HUES6 (cell line): Measurements from ENCODE around the gene NRM.

Experiments
- H3K27ac ChIP-seq: 2 replicates; pipeline ENCODE4 v1.7.0; 2013; ENCODE audit warnings: low read depth, mild to moderate bottlenecking, low read length, inconsistent platforms
- H3K27me3 ChIP-seq: 2 replicates; pipeline ENCODE4 v1.6.1; 2013; ENCODE audit warnings: low read length; ENCODE audit not compliant: control insufficient read depth, insufficient read depth
- H3K36me3 ChIP-seq: 2 replicates; pipeline ENCODE4 v1.6.1; 2013; ENCODE audit warnings: low read length; ENCODE audit not compliant: control insufficient read depth, insufficient read depth
- H3K4me1 ChIP-seq: 2 replicates; pipeline ENCODE4 v1.6.1; 2013; ENCODE audit warnings: low read length; ENCODE audit not compliant: control insufficient read depth, insufficient read depth
- H3K4me3 ChIP-seq: 2 replicates; pipeline ENCODE4 v1.5.1; 2013; ENCODE audit warnings: low read depth, low read length
- H3K9ac ChIP-seq: one replicate; pipeline ENCODE4 v1.6.1; 2013; ENCODE audit warnings: mild to moderate bottlenecking, low read length
- H3K9me3 ChIP-seq: 2 replicates; pipeline ENCODE4 v1.6.1; 2013; ENCODE audit warnings: low read depth, low read length; ENCODE audit not compliant: control insufficient read depth, insufficient read depth

Gene NRM

DNA sequence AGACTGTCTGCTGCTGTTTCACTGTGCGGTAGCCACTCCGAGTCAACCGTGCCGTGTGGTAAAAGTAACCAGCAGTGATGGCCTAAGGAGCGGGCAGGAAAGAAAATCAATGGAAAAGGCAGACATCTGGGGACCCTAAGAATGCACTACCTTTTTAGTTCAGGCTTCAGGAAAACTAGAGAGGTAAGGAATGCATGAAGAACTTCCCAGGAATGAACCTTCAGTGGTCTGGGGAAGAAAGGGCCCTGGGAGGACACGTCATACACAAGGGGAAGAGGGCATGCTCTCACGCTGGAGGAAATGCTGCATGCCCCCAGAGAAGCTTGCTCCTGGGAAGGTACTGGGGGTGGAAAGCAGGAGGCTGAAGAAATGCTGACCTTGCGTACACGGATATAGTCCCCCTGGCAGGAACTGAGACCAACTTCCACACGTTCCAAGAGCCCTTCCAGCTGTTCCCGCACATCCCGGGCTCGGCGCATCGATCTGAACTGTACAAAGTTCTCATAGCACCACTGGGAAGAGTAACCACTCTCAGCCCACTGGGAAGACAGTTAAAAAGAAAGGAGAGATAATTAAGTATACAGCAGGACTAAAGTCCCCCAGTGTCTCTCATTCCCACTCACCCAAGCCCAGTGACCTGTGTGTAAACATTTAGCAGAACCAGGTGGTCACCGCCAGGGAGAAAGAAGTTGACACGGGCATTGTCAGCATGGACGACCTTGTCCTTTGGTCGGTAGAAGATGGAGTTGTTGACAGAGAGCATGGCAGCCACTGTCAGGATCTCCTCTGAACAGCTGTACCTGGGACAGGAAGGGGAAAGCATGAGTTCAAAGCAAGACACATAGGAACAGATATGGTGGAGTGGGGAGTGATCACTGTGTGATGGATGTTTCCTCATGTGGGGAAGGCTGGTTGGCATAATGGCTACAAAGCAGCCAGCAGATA is 35.7 kb downstream of the NRM start:
- Histone ChIP-seq H3K36me3 (peaks cover 91% of the 10 kb centered on the region), H3K27me3 (no peaks in the 10 kb centered on the region), H3K9ac (no peak overlapping the region), H3K4me3 (no peak overlapping the region), H3K9me3 (no peaks in the 10 kb centered on the region), H3K4me1 (no peaks in the 10 kb centered on the region), H3K27ac (no peak overlapping the region)

DNA sequence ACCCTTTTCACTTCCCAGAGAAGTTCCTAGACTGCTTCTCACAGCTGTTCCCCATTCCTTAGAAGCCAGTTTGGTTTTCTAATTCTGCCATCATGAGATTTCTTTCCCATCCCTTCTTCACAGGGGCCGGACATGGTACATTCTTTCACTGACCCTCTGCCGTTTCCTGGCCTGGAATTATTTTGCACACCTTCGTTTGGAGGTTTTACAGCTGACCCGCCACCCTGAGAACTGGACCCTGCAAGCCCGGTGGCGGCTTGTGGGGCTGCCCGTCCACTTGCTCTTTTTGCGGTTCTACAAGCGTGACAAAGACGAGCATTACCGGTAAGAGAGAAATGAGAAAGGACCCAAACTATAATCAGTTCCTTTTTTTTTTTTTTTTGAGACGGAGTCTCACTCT is 39.6 kb downstream of the NRM start:
- Histone ChIP-seq H3K36me3 (peaks cover 63% of the 10 kb centered on the region), H3K27ac (no peak overlapping the region), H3K9ac (no peak overlapping the region), H3K9me3 (no peaks in the 10 kb centered on the region), H3K4me3 (no peak overlapping the region), H3K27me3 (no peaks in the 10 kb centered on the region), H3K4me1 (peaks cover 9% of the 10 kb centered on the region)

DNA sequence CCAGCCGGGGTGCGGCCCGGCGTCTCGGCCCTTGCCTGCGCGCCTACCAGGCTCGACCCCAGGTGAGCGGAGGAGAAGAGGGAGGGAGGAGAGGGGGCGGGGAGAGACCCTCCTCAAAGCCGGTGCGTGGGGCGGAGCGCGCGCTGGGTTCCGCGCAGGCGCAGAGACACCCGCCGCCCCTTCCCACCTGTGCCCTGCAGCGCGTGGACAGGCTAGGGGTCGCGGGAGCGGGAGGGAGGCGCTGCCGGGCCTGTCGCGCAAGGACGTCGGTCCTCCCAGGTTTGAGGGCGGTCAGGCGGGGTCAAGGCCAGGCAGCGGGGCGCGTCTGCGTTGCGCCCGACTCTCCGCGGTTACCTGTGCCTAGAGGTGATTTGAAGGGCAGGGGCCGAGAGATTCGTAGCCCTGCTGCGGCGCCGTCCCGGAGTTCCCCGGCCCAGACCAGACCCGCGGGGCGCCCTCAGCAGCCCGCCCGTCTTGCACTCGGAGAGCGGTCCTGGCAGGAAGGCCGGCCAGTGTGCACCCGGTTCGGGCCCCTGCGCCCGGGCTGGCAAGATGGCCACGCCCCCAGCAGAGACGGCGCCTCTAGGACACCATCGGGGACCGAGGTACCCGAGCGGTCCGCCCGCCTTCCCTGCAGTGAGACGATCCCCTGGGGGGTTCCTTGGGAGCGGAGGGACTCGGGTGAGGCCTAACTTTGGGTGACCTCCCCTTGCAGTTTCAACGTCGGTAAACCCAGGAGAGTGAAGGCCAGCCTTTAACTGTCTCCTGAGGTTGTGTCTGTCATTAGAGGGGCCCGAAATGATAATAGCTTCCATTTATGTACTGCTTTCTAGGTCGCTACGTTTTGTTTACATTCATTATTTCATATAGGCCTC is 43.3 kb downstream of the NRM start:
- H3K27ac ChIP-seq, result peak overlapping the region; percentile 95
- peaks cover 12% of the 10 kb centered on the region for H3K4me1 ChIP-seq
- H3K9me3 ChIP-seq, result no peaks in the 10 kb centered on the region
- peak overlapping the region; percentile 96 for H3K9ac ChIP-seq
- H3K36me3 ChIP-seq, result peaks cover 60% of the 10 kb centered on the region
- H3K27me3 ChIP-seq, result no peaks in the 10 kb centered on the region
- H3K4me3 ChIP-seq, result peak overlapping the region; percentile 99

DNA sequence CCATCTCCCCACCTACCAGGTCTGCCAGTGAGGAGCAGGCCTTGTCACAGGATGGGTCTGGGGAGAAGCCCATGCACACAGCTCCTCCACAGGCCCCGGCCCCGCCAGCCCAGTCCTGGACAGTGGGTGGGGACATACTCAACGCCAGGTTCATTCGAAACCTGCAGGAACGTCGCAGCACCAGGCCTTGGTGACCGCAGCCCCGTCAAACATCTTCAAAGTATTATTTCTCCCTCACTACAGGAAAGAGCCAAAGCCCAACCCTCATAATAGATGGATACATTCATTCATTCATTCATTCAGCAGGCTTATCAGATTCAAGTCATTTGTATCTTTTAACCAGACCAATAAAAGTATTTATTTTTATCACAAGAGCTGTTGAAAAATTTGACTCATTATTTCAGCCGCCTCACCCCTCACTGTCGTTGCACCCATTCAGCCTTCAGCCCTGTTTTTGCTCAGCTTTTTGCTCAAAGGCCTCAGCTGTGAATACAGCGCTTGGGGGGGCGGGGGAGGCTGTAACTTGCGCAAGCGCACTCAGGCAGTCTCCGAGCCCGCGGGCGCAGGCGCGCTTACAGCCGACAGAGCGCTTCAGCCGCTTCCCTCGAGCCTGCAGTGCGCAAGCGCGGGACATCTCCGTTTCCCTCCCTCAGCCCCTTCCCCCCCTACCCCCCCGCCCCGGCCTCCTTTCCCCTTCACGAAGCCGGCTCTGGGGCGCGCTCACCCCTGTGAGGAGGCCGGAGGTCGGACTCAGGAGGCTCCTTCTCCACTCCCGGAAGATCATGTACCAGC is 44.1 kb downstream of the NRM start, which contains the start of gene C6orf136:
C6orf136 (plus strand) TSS at position 684 of the 792 bp plus-strand sequence; CDS start at position 783, 99 bp downstream.
- peaks cover 57% of the 10 kb centered on the region for H3K36me3 ChIP-seq
- peaks cover 12% of the 10 kb centered on the region for H3K4me1 ChIP-seq
- no peaks in the 10 kb centered on the region for H3K9me3 ChIP-seq
- peak within 1 kb of the TSS; percentile 95 for H3K27ac ChIP-seq
- H3K27me3 ChIP-seq, result no peaks in the 10 kb centered on the region
- H3K9ac ChIP-seq, result peak within 1 kb of the TSS; percentile 96
- peak within 1 kb of the TSS; percentile 99 for H3K4me3 ChIP-seq

DNA sequence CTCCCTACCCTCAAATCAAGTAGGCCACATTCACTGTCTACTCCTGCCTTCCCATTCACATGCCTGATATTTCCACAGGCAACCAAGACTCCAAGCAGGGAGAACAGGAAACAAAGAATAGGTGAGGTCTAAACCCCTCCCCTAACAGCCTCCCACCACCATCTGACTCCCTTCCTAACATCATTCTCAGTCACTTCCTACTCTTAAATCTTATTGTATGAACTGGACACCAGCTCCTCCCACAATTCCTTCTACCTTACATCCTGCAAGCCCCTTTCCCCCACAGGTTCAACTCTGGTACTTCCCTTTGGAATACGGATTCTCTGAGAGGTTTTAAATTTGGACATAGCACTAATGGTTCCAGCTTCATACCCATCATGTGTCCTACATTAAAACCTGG is 44.8 kb downstream of the NRM start:
- Histone ChIP-seq H3K27me3 (no peaks in the 10 kb centered on the region), H3K4me1 (peaks cover 12% of the 10 kb centered on the region), H3K36me3 (peaks cover 56% of the 10 kb centered on the region), H3K9me3 (no peaks in the 10 kb centered on the region), H3K9ac (no peak overlapping the region), H3K27ac (no peak overlapping the region), H3K4me3 (peak overlapping the region; percentile 99)

DNA sequence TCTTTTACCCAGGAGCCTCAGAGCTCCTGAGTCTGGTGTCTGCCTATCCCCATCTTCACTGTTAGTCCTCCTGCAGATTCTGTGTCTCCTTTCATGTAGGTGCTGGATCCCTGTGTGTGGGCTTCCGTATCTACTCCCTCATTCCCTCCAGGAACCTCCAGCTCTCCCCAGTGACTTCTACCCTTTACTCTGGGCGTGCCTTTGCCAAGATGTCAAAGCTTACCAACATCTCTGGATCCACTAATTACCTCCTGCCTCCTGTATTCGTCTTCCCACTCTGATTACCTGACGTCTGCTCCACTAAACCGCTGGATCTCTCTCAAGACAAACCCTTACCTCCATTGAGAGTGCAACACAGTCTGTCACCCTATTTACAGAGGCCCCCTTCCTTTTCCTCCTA is 46.0 kb downstream of the NRM start:
- Histone ChIP-seq H3K9me3 (no peaks in the 10 kb centered on the region), H3K4me1 (peaks cover 12% of the 10 kb centered on the region), H3K9ac (no peak overlapping the region), H3K4me3 (no peak overlapping the region), H3K36me3 (peaks cover 62% of the 10 kb centered on the region), H3K27me3 (no peaks in the 10 kb centered on the region), H3K27ac (no peak overlapping the region)

DNA sequence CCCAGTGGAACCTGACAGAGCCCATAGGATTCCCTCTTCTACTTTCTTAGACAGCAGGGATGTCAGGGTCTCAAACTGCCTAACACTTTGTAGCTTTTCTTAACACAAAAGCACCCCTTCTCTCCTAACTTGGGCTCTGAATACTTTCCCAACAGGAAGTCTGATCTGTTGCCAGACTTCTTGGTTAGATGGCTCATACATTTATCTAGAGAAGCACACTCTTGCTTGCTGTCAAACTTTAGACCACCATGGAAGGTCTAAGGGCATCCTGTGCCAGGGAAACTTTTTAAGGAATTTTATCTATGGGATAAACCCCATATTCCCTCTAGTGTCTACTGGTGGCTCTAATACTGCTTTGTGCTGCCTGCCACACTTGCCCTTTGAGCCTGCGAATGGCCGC is 47.1 kb downstream of the NRM start:
- no peak overlapping the region for H3K9ac ChIP-seq

DNA sequence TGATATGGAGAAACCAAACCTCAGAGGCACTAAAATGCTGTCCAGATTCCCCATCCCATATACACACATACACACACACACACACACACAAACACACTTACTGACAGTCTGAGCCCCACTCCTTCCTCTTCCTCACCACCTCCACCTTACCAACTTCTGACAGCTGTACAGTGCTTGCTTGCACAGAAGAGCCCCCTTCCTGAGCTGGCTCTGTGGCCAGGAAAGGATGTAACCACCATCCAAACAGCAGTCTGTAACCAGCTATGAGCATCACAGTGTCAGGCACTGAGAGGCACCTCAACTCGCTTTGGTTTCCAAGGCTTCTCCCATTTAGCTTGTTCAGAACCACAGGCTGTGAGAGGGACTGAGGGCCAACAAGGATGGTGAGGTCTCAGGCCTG is 49.7 kb downstream of the NRM start:
- H3K9ac ChIP-seq, result no peak overlapping the region
- peaks cover 2% of the 10 kb centered on the region for H3K4me1 ChIP-seq
- peaks cover 68% of the 10 kb centered on the region for H3K36me3 ChIP-seq
- no peak overlapping the region for H3K4me3 ChIP-seq
- H3K9me3 ChIP-seq, result no peaks in the 10 kb centered on the region
- no peak overlapping the region for H3K27ac ChIP-seq
- no peaks in the 10 kb centered on the region for H3K27me3 ChIP-seq

More for the DNA sequence above, 47.1 kb downstream of the NRM start:
- H3K4me1 ChIP-seq, result peaks cover 12% of the 10 kb centered on the region
- H3K36me3 ChIP-seq, result peaks cover 63% of the 10 kb centered on the region
- no peak overlapping the region for H3K4me3 ChIP-seq
- no peak overlapping the region for H3K27ac ChIP-seq
- H3K9me3 ChIP-seq, result no peaks in the 10 kb centered on the region
- H3K27me3 ChIP-seq, result no peaks in the 10 kb centered on the region

DNA sequence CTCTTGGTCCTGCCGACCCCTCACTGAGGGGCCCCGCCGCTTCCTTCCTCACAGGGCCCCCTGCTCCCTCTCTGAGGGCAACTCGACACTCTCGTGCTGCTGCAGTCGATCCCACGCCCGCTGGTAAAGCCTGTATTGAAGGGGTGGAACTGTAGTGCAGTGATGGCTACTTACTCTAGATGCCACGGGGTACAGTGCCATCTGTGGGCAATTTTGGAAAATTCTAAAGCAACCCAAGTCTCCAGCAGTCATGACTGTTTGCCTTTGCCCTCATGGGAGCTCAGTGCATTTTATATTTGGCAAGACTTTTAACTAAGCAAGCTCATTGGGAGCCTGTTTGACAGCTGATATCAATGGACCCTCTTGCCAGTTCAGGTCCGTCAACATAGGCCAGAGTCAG is 50.3 kb downstream of the NRM start:
- H3K36me3 ChIP-seq, result peaks cover 68% of the 10 kb centered on the region
- H3K4me1 ChIP-seq, result no peaks in the 10 kb centered on the region
- H3K4me3 ChIP-seq, result no peak overlapping the region
- no peak overlapping the region for H3K9ac ChIP-seq
- no peaks in the 10 kb centered on the region for H3K9me3 ChIP-seq
- no peaks in the 10 kb centered on the region for H3K27me3 ChIP-seq
- H3K27ac ChIP-seq, result no peak overlapping the region
